HS-27A (cell line): ENCODE data around the gene KRT38.
"Not testable (repeated sequence)": the region's sequence is repeated elsewhere in the genome, so short reads cannot be mapped to it uniquely, and the experiment has no call there.

Source experiments
- DNase-seq: peaks from one replicate; pipeline ENCODE4 v3.0.0-alpha.2; 2012; ENCODE audit warnings: low read depth, missing footprints

KRT38 gene

DNA sequence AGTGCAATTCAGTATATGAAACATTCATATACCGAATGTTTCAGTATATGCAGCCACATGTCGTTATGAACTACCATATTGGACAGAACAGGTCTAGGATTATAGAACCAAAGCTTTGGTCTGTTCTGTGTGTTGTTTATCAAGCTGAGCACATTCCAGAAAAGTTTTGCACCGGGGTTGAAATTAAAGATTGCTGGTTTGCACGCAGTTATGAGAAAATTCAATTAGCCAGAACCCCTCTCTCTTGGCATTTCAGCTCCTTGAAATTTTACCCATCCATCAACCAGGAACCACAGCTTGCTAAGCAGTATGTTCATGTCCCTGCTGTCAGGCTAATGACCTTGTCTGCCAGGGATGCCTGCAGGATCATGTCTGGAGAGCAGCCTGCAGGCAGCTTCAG is 16.9 kb upstream of the KRT38 start:
- DNase-seq: no peak

- no peak for DNase-seq
These were observed 15.4 kb upstream of the KRT38 start for GRCh38 chr17:41456204-41456603.

GRCh38 chr17:41455236-41455635 is 14.5 kb upstream of the KRT38 start:
- no peak for DNase-seq

DNA sequence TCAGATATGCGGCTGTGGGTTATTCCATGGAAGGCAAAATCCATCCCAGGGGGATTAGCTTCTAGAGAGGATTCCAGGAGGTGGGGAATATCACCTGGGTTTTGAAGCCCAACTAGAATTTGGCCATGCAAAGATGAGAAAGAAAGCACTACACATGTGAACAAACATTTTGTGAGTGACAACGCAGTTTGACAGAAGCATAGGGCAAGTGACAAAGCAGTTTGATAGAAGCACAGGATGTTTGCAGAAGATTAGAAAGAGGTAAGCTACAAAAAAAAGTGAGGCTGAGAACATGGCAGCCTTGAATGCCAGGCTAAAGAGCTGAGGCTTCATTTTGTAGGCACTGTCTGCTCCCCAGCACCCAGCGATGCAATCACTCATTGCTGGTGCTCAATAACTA is 12.3 kb upstream of the KRT38 start:
- no peak for DNase-seq

DNA sequence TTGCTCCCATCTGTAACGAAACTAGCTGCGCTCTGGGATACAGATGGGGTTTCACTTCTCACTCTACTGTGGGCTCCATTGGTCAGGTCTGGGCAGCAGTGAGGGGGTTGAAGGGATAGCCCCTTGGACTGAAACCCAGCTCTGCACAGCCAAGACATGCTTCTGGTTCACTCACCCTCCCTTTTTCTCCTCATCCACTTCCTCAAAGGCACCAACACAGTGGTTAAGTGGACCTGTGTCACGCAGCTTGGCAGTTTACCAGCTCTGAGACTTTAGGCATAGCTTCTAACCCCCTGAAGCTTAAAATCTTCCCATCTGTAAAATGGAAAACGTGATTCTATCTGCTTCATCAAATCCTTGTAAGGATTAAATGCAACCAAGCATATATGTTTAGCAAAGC is 11.5 kb upstream of the KRT38 start:
- no peak for DNase-seq

DNA sequence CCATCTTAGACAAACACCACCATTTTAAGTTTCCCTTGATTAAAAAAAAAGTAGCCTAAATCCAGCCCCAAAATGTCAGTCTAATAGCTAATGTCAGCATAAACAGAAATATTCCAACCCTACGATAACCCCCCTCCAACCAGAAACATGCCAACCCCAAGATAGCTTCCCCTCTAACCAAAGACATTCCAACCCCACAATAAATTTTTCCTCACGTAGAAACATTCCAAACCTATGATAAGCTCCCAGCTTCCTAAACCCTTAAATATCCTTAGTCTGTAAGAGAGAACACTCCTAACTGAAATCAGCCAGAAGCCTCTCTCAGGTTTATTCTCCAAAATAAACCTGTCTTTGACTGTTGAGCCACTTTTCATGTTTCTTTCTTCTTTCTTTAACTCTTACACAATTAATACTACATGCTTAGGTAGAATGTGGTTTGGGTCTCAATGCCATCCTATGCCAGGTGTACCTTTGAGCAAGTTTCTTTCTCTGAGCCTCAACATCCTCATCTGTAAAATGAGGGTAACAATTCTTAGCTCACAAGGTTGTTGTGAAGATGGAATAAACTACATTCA is 10.5 kb upstream of the KRT38 start:
- no peak for DNase-seq

DNA sequence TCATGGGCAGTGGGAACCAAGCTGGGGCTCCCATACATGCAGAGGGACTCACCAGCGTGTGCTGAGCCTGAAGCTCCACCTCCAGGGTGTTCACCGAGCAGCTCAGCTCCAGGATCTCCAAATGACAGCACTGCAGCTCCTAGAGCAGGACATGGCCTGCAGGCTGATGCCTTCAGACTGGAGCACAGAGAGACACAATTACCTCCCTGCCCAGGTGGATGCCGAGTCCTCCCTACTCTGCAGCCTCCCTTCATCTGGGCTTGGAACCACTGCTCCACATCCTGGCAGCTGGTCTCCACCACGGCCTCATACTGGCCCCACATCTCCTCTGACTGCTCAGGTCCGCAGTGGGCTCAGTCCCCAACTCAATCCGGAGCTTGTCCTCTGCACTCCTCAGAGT is 8.2 kb upstream of the KRT38 start:
- no peak for DNase-seq

DNA sequence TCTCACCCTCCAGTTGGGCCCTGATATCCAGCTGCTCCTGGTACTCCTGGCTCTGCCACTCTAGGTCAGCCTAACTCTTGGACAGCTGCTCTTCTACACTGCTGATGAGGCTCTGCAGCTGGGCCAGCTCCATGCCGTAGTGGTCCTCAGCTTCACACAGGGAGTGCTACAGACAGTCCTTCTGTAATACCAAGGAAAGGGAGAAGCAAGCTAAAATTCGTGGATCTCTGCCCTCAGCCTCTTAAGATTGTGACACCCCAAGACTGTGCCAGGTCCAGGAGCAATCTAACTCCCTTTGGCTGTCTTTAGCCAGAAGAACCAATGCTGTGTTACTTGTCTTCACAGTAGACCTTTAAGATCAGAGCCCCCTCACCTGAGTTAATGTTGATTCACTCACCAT is 7.7 kb upstream of the KRT38 start:
- DNase-seq: no peak

DNA sequence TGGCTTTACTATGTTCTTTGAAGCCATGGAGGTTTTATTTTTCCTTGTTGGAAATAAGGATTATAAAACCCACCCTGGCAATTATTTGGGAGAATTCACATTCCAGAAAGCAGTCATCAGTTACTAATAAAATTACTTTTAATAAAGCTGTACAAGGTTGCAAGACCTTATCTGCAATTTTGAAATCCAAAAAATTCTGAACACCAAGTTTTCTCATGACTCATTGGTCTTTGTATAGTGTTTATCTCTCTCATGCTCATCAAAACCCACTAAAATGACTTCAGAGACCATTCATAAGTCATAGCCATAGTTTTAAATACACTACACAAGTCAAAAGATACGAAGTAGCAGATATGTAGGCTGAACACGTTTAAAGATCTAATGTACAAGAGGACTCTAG is 6.0 kb upstream of the KRT38 start:
- peak; percentile 5 for DNase-seq

DNA sequence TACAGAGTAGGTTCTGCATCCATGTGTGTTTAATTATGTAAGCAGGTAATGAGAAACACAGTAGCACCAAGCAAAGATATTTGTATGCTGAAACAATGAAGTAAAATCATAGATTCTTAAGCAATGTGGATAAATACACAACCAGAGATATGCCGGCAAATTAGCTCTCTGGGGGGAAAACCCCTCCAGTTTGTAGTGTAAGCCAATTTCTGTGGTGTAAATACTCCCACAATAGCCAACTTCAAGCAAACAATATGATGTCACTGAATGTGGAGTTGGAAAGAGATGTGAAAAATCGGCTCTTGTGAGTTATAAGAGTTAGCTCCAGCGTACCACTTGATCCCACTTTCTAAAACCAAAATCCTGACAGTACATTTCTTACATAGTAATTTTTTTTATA is 3.9 kb upstream of the KRT38 start:
- DNase-seq: no peak

DNA sequence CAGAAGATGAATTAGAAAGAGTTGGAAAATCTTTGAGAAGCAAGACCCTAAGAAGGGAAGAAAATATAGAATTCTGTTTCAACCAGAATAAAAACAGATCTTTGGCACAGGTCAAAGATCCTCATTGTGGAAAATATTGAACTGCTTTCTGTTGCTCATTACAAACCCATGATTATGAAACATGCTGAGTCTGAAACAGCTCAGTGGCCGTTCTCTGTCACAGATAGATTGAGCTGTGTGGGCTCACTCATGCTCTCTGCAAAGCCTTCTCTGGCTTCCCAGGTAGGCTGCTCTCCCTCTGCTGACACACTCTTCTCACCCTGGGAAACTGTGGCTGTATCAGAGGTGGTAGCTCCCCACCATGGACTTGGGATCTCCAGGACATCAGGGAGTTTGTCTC is 3.4 kb upstream of the KRT38 start:
- DNase-seq: no peak

DNA sequence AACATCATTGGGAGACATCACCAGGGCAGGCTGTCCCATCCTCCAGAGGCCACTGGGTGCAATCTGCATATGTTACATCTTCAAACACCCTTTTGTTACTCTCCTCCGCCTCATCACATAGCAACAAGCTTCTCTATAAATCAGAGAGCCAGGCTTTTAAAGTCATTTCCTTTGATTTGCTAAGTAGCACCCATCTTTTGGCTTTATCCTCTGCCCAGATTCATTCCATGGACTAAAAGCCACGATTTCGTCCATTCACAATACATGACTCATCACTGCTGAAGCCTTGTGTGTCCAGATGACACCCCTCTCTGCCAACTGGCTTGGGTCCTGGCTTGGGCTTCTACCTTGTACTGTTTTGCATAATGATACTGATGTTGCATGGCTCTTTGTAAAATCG is 2.0 kb upstream of the KRT38 start:
- DNase-seq: no peak

GRCh38 chr17:41439375-41439774 is 1.4 kb downstream of the KRT38 start:
- DNase-seq: no peak

- DNase-seq: no peak
These were observed 3.0 kb downstream of the KRT38 start for GRCh38 chr17:41437769-41438168.

DNA sequence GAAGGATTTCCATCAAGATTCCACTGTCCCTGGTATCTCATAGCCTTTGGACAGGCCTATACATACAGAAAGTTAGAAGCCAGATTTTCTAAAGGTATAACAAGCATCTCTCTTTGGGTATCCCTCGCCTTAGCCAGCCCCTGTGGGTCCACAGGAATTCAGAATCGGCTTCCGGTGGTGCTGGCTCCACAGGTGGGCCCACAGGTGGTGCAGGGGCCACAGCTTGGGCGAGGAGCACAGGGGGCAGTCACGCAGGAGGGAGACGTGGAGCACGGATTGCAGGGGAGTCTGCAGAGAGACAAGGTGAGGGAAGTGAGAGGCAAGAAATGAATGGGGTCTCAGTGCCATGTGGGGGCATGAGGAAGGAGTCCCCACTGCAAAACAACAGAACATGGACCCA is 3.5 kb downstream of the KRT38 start:
- no peak for DNase-seq

DNA sequence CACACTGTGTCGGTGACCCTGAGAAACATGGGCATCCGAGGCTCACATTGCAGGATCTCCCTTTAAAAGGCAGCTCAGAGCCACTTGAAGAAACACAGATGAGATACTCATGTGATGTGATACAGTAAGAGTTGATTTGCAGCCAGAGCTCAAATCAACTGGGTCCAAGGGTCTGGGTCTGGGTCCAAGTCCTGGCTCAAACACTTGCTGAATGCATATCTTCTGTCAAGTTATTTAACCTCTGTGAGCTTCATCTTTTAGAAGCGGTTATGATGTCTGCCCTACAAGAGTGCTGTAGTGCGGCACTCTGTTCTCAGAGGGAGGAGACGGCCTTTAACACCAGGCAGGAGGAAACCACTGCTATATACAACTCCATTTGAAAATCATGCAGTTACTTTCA is 6.4 kb downstream of the KRT38 start:
- no peak for DNase-seq

DNA sequence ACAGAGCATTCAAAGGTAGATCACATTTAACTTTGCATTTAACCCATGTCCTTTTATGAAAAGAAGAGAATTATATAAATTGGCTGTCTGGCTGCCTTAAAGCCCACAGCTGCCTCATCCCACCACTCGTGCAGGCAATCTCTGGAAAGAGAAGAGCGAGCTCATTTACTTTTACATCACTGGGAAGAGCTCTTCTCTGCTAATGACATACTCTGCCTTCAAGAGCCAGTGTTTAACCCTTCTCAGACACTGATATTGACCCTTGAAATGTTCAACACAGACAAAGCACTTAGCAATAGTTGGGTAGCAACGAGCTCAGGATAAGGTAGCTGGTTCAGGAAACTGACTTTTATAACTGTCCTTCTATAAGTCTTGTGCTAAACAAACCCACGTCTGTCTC is 6.8 kb downstream of the KRT38 start:
- DNase-seq: no peak

- no peak for DNase-seq
These were observed 7.2 kb downstream of the KRT38 start for GRCh38 chr17:41433586-41433985.

DNA sequence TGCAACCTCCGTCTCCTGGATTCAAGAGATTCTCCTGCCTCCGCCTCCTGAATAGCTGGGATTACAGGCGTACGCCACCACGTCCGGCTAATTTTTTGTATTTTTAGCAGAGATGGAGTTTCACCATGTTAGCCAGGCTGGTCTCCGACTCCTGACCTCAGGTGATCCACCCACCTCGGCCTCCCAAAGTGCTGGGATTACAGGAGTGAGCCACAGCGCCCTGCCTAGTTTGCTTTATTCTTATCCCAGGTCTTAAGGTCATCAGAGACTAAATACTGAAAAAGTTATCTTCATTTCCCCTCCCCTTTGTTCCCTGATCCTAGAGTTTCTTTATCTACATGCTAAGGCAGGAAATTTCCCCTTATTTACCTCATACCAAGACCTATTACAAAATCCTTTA is 10.4 kb downstream of the KRT38 start:
- DNase-seq: not testable (repeated sequence)

DNA sequence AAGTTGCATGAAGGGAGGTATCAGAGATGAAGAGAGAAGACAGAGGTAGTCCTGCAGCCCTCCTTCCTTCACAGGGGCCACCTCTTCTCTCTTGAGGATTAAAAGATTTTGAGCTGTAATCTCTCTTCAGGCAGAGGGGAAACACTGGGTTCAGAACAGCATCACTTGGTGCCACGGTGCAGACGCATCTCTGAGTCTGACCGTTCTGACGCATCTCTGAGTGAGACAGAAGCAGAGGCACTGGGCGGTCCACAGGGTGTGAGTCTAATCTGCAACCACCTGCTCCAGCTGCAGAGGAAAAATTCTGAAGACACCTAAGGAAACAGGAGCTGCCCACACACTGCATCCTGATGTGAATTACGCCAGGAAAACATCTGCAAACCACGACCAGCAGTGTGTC is 11.1 kb downstream of the KRT38 start:
- DNase-seq: no peak

- DNase-seq: no peak
These were observed 12.0 kb downstream of the KRT38 start for GRCh38 chr17:41428591-41429291.

DNA sequence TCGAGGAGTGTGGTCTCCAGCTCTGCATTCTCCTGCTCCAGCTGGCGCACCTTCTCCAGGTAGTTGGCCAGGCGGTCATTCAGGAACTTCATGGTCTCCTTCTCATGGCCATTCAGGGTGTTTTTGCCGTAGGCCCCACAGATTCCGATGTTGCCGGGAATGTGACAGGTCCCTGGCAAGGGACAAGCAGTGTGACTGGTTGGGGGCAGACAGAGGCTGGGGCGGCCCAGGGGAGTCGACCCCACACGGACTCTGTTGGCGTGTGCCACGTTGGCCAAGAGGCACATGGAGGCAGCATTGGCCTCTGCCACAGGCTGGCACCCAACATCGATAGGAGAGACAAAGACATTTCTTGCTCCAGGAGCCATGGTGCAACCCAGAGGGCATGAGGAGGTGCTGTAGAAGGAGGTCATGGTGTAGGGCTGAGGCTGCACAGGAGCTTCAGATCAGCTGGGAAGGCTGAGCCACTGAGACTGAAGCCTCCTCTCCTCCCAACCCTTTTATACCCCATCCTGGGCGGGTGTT is 16.6 kb downstream of the KRT38 start, which contains the start of gene KRT37:
KRT37 (minus strand) TSS at position 475 of the 525 bp plus-strand sequence; CDS start at position 413, 62 bp downstream.
- DNase-seq: no peak

- not testable (repeated sequence) for DNase-seq
These were observed 18.2 kb downstream of the KRT38 start for GRCh38 chr17:41422586-41422985.

GRCh38 chr17:41421617-41422016 is 19.2 kb downstream of the KRT38 start:
- no peak for DNase-seq
